A172 (cell line): ENCODE results near the gene OR13A1. TPM values are rescaled to one million over a fixed set of nuclear protein-coding genes. Genes with fewer than 3 reads are reported as not detected.
"Not testable (repeated sequence)": the region's sequence is repeated elsewhere in the genome, so short reads cannot be mapped to it uniquely, and the experiment has no call there.

ENCODE experiments used
- DNase-seq: peaks from one replicate; pipeline ENCODE4 v3.0.0-alpha.2; 2015; ENCODE audit warnings: low spot score
- total RNA-seq: library from RNA; depleted of rRNA; stranded (reverse); fragments of >200 nt; shearing (Covaris generic); gene quantifications from 2 replicates; pipeline ENCODE4 v1.2.3, GENCODE V29; 2014; rRNA removed

Gene OR13A1
- total RNA-seq, 1 experiment from 2014 or later, result not detected

DNA sequence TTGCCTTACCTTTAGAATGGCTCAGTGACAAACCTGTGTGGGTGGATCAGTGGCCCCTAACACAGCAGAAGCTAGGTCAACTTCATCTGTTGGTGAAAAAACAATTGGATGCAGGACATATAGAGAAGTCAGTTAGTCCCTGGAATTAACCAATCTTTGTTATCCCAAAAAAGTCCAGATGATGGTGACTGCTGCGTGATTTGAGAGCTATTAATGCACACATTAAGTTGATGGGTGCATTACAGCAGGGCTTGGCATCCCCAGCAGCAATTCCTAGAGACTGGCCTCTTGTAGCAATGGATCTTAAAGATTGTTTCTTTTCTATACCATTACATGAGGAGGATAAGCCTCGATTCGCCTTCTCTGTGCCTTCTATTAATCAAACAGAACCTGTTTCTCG is 33.3 kb downstream of the OR13A1 start:
- no peak for DNase-seq

DNA sequence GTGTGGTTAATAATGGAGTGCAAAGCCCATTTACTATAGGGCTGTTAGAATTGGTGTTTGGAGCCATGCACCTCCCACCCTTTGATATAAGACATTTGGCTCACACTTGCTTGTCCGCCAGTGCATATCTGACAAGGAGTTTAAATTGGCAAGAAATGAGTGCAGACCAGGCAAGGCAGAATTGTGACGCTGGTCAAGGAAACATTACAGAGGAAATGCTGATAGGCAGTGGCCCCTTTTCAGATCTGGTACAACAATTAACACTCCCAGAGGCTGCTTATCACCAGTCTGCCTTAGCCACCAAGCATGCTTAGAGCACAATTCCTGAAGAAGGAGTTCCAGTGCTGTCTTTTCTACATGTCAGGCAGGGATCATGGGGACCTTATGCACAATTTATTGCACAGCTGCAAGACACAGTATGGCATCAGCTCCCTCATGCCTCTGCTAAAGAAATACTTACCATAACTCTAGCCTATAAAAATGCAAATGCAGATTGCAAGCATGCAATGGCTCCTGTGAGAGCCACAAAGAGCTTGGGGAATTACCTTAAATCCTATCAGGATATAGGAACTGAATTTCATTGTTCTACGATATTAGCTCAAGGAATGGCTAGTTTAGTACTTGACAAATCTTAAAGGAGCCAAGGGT is 35.2 kb downstream of the OR13A1 start:
- no peak for DNase-seq

DNA sequence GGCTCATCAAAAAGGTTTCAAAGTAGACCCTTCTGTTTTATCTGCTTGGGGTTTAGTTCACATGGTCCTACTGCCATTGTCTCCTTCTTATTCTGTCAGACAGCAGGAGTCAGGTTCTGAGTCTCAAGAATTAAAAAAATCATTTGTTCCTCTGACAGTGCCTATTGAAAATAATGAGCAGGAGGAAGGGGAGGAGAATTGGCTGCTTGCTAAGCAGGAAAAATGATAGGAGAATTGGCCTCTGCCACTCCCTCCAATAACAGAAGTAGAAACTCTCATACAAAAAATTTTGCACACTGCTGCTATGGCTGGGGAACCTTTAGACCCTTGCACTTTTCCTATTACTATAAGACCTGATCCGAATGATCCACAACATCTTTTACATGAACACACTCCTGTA is 35.7 kb downstream of the OR13A1 start:
- no peak for DNase-seq

DNA sequence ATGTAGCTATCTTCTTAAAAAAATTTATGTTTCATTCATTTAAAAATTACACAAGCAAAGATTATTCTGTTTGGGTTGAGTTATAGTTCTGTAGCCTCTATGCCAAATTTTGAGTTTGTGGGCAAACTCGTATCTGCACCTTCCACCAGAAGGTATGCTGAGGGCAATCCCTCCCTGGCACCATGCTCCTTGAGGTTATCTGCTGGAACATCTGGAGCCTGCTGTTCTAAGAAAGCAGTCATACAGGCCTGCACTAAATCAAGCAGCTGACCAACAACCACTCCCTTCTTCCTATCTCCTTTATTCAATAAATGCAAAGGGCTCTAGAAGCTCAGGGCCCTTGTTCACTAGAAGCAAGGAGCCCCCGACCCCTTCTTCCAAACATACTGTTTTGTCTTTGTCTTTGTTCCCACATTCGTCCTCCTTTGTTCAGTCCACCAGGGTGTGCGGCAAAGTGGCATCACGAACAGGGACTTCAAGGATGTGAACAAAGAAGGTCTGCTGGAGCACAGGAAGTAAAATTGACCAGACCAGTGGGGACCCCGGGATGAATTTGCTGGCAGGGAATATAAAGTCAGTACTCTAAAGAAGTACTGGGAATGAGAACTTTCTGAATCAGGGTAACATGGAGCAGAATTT is 36.4 kb downstream of the OR13A1 start:
- DNase-seq, result no peak

DNA sequence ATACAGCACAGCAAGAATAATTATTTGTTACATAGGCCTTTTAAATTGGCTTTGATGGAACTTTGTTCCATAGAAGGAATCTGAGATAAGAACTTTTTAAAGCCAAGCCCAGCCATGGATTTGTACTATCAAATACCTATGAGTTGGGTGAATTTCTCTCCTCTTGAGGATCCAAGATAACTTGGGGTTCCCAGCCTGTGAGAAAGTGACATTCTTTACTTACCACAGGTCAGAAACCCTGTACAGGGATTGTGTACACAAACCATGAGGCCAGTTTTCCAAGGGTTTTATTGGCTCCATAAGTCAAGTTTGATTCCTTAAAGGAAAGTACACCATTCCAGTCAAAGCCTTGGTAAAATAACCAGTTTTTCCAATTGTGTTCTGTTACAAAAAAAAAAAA is 39.3 kb downstream of the OR13A1 start:
- not testable (repeated sequence) for DNase-seq

DNA sequence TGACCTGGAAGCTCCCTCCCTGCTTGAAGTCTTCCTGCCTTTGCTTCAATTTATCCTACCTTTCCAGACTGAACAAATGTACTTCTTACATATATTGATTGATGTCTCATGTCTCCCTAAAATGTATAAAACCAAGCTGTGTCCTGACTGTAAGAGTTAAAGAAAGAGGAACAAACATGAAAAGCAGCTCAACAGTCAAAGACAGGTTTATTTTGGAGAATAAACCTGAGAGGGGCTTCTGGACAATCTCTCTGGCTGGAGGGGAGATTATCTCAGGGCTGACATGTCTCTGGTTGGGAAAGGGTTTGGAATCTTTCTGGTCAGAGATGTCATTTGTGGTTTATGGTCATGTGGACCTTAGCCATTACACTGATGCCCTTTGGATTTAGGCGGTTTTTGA is 41.0 kb downstream of the OR13A1 start:
- DNase-seq, result no peak

DNA sequence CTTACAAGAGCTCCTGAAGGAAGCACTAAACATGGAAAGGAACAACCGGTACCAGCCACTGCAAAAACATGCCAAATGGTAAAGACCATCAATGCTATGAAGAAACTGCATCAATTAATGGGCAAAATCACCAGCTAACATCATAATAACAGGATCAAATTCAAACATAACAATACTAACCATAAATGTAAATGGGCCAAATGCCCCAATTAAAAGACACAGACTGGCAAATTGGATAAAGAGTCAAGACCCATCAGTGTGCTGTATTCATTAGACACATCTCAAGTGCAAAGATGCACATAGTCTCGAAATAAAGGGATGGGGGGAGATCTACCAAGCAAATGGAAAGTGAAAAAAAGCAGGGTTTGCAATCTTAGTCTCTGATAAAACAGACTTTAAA is 47.6 kb downstream of the OR13A1 start:
- DNase-seq, result not testable (repeated sequence)

DNA sequence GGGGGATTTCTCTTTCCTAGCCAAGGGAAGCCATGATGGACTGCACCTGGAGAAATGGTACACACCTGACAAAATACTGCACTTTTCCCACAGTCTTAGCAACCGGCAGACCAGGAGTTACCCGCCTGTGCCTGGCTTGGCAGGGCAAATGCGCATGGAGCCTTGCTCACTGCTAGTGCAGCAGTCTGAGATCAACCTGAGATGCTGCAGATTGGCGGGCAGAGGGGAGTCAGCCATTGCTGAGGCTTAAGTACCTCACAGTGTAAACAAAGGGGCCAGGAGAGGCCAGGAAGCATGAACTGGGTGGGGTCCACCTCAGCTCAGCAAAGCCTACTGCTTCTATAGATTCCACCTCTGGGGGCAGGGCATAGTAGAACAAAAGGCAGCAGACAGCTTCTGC is 49.4 kb downstream of the OR13A1 start:
- DNase-seq, result no peak

DNA sequence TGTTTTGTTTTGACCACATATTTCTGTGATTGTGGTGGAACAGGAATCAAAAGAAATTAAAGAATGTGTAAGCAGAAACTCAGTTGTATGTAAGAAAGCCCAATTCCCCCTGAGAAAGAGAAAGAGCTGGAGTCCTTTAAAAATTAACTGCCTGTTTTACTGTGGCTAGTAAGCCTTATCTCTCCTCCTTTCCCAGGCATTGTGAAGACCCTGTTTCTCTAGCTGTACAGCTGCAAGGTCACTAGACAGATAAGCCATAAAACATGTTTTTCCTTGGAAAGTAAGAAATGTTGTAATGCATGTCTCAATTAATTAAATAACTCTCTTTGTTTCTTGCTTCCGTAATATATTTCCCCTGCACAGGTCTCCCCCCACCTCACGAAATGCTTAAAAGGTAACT is 53.5 kb downstream of the OR13A1 start:
- no peak for DNase-seq

DNA sequence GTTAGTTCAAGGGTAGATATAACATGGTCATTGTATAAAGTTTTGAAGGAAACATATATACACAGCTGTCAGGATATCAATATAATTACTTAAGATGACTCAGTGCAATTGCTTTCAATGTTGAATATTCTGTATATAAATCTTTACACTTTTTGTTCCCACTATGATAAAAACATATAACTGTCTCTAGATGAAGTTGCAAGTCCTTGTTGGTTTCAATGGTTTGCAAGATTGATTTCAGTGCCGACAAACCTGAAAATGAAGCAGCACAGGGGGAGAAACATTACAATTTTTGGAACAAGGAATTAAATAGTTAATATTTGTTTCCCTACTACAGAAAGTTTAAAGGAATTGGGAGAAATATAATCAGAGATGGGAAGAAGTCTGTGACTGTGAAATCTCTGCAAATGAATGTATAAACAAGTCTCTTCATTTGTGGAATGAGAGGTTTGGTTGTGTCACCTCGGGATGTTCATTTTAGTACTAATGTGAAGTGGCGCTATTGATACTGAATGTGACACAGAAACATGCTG is 54.1 kb downstream of the OR13A1 start:
- no peak for DNase-seq

DNA sequence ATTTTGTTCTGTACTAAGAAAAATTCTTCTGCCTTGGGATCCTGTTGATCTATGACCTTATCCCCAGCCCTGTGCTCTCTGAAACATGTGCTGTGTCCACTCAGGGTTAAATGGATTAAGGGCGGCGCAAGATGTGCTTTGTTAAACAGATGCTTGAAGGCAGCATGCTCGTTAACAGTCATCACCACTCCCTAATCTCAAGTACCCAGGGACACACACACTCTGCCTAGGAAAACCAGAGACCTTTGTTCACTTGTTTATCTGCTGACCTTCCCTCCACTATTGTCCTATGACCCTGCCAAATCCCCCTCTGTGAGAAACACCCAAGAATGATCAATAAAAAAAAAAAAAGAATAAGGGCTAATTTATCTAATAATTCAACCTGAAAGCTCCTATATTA is 54.8 kb downstream of the OR13A1 start:
- DNase-seq, result not testable (repeated sequence)

DNA sequence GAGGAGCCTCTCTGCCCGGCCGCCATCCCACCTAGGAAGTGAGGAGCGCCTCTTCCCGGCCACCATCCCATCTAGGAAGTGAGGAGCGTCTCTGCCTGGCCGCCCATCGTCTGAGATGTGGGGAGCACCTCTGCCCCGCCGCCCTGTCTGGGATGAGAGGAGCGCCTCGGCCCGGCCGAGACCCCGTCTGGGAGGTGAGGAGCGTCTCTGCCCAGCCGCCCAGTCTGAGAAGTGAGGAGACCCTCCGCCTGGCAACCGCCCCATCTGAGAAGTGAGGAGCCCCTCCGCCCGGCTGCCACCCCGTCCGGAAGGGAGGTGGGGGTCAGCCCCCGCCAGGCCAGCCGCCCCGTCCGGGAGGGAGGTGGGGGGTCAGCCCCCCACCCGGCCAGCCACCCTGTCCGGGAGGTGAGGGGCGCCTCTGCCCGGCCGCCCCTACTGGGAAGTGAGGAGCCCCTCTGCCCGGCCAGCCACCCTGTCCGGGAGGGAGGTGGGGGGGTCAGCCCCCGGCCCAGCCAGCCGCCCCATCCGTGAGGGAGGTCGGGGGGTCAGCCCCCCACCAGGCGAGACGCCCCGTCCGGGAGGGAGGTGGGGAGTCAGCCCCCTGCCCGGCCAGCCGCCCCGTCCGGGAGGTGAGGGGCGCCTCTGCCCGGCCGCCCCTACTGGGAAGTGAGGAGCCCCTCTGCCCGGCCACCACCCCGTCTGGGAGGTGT is 55.5 kb downstream of the OR13A1 start:
- not testable (repeated sequence) for DNase-seq

DNA sequence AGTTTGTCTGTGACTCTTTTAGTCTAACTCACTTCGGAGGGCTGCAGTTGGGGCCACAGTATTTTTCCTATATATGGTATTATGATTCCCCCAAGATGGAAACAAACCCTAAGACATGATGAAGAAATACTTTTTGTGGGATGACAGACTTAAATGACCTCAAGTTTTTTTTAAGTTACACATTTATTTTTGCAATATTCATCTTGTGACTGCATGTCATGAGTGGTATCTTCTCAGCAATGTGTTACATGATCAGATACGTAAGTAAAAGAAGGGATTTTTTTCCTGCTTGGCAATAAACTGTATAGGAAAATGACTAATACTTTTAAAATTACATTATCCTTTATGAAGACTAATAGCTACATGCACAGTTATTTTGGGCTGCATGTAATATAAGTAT is 57.8 kb downstream of the OR13A1 start:
- DNase-seq, result no peak

DNA sequence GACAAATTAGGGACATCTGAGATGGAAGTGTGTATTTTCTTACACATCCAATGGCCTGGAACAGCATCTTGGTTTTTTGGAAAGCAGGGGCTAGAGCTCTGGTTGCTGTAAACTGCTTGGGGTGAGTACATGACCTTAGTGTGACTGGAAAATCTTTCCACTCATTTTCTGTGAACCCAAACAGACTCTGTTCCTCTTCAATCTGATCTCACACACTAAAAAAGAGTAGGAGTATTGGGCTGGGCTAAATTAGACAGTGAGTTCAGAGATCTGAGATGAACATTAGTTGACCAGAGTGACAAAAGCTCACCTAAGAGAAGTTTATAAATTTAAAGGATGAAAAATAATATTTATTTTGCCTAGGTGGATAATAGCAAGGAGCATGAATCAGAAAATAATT is 59.2 kb downstream of the OR13A1 start:
- no peak for DNase-seq

DNA sequence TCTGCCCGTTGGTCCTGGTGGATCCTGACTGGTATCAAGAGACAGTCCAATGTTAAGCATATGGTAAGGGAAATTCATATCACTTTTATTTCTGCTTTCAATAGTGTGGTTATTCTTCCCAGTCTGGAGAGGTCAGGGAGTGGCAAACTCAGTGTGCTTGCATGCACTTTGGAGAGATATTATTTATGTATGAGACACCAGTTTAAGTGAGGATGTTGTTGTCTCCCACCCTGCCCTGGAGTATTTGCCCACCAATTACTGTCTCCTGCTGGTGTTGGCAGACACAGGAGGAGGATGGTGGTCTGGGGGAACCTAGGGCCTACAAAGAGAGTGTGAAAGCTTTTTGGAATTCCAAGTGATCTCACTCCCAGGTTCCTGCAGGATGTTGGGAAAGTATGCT is 59.7 kb downstream of the OR13A1 start:
- no peak for DNase-seq

DNA sequence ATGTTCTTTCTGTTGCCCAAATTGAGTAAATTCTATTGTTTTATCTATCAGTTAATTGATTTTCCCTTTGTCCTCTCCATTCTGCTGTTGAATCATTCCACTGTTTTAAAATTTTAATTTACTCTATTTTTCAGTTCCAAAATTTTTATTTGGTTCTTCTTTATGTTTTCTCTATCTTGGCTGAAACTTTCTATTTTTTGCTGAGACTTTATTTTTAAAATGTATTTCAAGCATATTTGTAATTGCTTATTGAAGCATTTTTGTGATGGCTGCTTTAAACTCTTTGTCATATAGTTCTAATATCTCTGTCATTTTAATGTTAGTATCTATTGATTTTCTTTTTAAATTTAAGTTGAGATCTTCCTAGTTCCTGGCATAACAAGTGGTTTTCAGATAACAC is 60.5 kb downstream of the OR13A1 start:
- DNase-seq, result no peak

DNA sequence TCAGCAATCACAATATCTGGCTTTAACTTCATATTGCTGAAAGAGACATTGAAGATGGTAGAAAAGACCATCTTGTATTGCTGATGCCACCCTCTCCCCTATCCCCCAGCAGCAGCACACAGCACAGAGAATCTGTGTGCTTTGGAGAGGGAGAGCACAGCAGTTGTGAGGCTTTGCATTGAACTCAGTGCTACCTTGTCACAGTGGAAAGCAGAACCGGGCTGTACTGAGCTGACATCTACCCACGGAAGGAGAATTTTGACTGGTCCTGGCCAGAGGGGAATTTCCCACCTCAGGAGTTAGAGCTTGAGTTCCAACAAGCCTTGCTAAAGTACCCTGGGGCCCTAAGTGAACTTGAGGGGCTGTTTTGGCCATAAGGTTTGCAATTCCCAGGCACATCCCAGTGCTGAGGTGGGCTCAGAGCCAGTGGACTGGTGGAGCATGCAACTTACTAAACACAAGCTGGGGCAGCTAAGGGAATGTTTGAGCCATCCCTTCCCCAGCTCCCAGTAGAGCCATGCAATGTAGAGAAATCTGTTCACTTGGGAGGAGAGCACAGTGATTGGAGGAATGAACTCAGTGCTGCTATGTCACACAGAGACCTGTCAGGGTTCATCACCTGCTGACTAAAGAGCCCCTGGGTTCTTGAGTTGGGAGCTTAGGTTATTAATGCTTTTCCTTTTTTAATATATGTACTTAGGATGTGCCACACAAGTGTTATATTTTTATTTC is 62.1 kb downstream of the OR13A1 start:
- DNase-seq, result no peak

Other genes with a start within 250 kb of the OR13A1 start
- gene ALOX5, start 58.6 kb upstream of the OR13A1 start, total RNA-seq, result 0.43 and 2.0 TPM in 2 replicates